GM21423 (cell line): Measurements from ENCODE around the gene C10orf143.
"Not testable (repeated sequence)": the region's sequence is repeated elsewhere in the genome, so short reads cannot be mapped to it uniquely, and the experiment has no call there.

ENCODE experiments used
- ATAC-seq: cut with Tn5 transposase; IDR thresholded peaks from one replicate; pipeline ENCODE4 v1.9.1; 2021; ENCODE audit warnings: mild to moderate bottlenecking, moderate library complexity; ENCODE audit not compliant: unreplicated experiment

Gene C10orf143

DNA sequence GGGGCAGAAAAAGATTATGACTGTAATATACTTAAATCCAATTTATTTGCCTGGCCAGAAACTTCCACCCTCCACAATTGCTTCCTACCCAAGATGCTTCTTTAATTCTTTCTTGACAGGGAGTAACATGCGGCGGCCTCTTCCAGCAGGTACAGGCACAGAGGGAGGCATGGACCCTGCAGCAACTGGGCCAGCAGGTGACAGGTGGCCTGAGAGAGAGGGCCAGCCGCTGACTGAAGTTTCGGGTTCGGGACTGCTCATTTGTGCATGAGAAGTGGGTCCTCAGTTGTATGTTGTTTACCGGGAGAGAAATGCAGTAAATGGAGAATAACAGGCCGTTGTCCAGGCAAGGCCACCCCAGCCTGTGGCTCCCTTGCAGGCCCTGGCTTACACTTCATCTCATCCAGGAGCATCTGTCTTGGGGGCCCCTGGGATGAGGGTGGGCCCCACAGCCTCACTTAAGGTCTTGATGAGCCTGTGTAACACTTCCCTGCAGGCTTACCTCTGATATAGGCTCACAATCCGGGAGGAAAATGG is 72.5 kb downstream of the C10orf143 start:
- ATAC-seq = no peak

DNA sequence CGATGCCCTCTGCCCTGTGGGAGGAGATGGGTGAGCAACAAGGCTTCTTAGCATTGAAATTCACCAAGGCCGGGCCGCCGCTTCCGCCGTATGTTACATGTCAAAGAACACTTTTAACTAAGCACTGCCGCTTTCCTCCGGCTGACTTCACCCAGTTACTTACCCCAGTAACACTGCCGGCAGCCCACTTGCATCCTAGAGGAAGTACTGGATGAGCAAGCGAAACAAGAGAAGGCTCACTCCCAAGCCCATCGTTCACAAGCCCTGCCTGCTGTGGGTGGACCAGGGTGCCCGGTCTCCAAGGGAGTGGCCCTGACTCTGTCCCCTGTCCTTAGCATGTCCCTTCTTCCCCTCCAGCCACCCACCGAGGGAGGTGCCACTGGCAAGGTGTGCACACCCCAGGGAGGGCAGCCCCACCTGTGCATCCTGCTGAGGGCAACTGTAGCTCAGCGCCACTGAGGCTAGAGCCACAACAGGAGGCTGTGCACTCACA is 73.4 kb downstream of the C10orf143 start:
- no peak for ATAC-seq

DNA sequence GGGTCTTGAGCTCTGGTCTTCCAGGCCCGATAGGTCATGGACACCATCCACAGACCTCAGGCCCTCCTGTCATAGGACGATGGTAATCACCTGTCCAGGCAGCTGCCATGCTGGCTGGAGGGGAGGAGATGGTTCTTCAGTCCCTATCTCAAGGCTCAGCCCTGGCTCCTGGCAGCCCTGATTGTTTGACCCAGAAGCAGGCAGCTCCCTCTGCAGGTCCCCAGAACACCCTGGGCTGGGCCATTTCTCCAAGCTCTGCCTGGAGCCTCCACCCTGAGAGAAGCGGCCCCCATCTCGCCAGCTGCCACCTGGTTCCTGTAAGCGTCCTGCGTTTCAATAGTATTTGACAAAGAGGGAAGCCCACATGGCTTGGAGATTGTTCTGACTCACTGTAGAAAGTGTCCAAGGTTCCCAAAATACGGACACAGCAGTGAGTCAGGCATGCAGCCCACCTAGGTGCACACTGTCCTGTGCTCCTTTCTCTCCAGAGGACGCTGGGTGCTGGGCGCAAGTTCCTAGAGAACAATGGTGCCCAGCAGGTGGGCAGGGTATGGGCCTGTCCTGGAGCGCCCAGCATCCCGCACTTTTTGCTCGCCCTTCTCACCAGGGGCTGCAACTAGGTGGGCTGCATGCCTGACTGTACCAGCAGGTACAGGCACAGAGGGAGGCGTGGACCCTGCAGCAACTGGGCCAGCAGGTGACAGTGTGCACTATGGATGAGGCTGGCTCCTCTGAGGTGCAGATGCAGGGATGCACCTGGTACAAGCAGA is 74.1 kb downstream of the C10orf143 start:
- no peak for ATAC-seq

DNA sequence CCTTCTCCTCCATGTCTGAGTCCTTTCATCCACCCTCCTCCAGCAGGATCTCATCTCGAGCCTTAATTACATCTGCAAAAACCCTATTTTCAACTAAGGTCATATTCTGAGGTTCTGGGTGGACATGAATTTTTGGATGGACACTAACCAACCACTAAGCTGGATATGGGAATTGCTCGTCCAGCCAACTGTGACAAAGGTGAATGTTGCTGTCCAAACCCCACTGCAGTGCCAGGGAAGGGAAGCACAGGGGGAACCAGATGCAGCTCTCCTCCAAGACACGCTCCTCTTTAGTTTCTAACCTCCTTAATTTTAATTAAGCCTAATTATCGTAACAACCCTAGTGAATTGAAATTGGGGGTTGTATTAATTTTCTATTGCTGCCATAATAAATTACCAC is 81.4 kb downstream of the C10orf143 start:
- no peak for ATAC-seq

DNA sequence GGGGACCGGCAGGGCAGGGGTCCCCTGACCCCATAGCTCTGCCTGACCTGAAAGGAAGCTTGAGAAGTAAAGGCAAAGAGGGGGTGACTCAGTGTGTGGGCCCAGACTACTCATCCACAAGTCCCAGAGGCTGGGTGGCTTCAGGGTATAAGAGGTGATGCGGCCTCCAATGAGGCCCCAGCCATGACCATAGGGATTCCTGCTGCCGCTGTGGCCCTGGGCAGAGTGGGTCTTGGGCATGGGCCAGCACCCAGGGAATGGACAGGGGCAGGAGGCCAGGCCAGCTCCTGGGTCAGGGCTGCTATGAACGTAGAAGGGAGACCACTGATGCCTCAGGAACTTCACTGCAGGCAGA is 82.2 kb downstream of the C10orf143 start:
- no peak for ATAC-seq

DNA sequence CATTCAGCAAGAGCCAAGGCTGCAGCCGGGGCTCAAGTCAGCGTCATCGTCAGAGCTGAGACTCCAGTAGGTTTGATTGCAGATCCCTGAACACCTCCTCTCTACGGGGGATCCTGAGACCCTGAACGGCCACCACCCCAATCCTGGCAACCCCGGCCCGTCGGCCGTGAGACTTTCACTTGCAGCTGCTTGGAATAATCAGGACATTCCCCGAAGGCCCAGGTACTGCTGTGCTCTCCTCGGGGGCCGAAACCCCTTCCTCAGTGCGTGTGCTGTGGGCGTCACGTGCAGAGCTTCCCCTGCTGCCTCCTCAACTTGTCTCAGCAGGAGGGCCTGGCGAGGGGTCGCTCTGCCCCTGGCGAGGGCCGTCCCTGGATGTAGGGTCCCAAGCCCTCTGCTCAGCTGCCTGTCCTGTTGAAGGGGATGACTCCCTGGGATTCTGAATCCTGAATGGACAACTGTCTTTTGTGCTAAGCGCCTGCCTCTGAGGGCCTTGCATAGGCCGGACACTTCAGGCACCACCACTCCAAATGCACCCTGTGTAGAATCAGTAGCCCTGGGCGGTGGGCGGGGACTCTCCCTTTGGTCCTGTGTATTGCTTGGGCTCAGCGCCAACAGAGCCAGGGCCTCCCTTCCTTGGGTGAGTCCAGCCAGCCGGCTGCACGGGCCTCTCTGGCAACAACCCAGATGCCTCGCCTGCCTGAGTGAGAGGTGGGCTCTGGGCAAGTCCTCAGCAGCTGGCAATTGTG is 82.7 kb downstream of the C10orf143 start:
- no peak for ATAC-seq

DNA sequence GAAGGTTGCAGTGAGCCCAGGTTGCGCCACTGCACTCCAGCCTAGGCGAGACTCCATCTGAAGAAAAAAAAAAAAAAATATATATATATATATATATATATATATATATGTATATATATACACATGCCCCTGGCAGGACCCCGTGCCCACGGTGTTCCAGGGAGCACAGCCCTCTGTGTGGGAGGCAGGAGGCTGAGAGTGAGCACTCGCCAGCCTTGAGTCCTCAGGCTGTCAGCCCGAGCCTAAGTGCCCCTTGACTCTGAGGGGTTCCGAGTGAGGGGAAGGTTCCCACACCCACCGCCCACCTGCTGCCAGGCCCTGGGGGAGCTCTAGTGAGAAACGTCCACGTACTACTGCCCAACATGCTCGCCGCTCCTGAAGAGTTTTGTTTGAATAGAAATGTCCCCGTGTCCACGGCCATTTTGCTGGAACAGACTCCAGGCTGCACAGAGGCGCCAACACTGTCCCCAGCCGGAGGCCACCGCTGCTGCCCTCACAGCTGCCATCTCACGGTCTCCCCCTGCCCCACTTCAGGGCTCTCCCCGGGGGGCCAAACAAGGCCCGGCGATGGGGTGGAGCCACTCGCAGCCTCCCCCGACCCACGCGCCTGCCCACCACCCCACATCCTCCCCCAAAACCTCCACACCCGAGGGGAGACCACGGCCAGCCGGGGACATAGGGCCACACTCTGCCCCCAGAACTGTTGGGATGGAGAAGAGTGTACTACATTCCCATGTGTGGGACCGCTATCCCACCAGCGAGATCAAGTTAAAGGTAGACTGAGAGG is 83.8 kb downstream of the C10orf143 start:
- ATAC-seq = no peak

DNA sequence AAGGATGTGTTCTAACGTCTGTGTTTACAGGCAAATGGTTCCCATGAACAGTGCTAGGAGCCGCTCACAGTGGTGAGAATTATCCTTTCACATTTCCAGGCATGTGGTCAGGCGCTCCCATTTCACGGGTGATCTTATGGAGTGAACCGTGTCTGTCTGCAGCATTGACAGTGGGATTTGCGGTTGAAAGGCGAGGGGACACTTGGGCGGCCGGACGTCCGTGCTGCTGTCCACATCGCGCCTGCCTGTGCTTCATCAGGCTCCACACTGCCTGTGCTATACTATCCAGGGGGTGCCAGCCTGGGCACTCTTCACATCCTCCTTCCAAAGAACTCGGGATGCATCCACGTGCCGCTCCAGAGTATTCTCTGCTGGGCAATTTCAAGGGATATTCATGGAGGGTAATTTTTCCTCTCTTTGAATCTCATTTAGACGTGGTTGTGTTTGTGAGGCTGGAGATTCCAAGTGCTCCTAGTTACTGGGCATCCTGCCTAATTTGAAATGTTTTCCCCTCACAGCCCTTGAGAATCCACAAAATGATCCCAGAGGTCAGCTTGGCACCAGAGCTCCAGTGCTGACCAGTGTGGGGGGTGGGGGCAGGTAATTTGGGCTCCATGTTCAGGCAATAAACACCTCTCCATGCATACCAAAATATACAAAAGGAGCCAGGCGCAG is 84.7 kb downstream of the C10orf143 start:
- no peak for ATAC-seq

DNA sequence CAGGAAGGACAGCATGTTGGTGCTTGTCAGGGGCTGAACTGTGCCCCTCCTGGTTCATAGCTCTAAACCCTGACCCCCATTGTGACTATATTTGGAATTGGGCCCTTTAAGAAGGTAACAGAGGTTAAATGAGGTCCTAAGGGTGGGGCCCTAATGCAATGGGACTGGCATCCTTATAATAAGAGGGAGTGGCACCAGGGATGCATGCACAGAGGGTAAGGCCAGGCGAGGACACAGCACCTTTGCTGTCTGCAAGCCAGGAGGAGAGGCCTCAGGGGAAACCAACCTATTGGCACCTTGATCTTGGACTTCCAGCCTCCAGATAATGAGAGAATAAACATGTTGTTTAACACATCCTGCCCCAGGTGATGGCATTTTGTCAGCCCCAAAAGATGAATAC is 85.3 kb downstream of the C10orf143 start:
- ATAC-seq = no peak

DNA sequence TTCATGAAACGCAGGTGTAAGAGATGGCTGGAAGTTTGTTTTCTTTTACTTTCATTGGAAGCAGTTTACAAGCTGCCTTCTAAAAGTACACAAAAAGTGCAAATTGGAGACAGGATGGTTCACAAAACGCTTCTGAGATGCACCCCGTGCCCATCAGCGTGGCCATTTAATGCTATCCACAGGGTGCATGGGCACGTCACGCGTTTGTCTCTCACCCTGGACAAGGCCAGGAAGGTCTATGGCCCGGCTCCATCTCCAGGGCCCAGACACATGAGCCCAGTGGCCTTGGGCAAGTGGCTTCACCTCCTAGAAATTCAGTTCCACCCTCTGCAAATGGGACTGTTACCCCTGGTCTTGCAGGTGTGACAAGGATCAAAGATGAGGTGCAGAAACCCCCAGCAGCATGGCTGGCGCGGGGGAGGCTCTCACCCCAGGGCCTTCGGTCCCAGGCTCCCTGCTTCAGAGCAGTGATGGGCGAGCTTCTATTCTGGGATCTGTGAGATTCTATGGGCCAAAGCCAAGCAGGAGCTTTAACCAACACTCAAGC is 85.8 kb downstream of the C10orf143 start:
- no peak for ATAC-seq

DNA sequence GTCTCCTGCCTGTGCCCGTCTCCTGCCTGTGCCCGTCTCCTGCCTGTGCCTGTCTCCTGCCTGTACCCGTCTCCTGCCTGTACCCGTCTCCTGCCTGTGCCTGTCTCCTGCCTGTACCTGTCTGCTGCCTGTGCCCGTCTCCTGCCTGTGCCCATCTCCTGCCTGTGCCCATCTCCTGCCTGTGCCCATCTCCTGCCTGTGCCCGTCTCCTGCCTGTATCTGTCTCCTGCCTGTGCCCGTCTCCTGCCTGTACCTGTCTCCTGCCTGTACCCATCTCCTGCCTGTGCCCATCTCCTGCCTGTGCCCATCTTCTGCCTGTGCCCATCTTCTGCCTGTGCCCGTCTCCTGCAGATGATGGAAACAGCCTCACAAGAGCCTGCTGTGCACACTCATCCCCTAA is 86.3 kb downstream of the C10orf143 start:
- ATAC-seq = not testable (repeated sequence)

DNA sequence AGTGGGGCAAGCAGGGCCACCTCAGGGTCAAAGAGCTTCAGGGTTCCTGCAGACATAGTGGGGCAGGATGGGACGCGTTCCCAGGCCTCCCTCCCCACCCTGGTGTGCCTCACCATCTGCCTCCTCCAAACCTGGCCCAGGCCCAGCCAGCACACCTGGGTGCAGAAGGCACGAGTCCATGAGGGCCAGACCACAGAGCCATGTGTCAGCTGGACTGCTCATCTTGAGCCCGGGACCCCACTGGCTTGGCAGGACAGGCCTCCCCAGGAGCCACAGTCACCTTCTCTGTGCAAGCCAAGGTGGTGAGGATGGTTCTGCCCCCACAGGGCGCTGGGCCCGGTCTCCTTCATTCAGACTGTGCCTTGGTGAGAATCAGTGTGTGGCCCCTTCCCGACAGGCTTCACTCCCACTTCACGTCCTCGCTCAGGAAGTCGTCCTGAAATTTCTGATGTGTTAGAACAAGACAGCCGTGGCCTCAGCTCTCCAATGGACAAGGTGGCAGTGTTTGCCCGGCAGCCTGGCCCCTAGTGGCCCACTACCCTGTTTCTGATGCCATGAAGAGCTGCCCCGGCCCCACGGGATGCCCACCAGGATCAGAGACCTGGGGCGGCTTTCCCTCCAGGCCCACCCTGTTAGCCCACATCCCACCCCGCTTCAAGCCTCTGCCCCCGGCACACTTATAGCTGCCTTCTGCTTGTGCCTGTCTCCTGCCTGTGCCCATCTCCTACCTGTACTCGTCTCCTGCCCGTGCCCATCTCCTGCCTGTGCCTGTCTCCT is 87.0 kb downstream of the C10orf143 start:
- no peak for ATAC-seq

DNA sequence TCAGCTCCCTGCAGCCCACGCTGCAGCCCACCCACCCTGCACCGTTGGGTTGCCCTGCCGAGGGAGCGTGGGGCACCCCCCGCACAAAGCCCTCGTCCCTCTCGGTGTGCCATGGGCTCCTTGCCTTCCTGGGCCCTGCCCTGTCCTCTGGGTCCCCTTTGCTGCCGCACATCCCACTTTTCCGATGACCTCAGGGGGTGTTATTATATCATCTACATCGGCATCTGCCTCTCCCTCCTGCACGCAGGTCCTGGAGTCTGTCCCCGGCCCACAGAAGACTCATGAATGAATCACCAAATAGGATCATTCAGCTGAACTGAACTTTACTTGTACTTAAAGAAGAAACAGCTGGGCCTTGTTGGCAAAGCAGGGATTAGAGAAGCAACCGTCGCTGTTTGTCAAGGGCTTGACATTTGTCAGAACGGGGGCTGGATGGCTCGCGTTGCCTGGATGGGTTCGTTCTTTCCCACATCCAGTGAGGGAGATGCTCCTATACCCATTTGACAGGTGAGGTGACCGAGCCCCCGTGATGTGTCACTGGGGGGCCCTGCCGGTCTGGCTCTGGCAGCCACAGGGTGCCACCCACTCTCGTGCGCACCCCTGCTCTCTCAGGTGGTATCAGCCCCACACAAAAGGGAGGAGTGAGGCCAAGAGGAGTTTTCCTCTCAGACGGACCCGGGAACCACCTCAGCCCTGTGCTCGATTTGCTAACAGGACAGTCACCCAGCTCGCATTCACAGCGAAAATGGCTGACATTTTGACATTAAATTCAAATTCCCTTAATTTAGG is 87.9 kb downstream of the C10orf143 start:
- ATAC-seq = no peak

DNA sequence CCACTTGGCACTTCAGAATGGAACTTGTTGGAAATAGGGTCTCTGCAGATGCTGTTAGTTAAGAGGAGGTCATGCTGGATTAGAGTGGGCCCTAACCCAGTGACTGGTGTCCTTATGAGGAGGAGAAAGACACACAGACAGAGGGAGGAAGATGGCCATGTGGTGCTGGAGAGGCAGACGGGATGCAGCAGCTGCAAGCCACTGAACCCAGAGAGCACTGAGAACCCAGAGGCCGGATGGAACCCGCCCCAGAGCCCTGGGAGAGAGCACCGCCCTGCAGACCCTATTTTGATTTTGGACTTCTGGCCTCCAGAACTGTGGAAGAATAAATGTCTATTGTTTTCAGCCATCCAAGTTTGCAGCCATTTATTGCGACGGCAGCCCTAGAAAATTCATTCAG is 88.5 kb downstream of the C10orf143 start:
- ATAC-seq = no peak

DNA sequence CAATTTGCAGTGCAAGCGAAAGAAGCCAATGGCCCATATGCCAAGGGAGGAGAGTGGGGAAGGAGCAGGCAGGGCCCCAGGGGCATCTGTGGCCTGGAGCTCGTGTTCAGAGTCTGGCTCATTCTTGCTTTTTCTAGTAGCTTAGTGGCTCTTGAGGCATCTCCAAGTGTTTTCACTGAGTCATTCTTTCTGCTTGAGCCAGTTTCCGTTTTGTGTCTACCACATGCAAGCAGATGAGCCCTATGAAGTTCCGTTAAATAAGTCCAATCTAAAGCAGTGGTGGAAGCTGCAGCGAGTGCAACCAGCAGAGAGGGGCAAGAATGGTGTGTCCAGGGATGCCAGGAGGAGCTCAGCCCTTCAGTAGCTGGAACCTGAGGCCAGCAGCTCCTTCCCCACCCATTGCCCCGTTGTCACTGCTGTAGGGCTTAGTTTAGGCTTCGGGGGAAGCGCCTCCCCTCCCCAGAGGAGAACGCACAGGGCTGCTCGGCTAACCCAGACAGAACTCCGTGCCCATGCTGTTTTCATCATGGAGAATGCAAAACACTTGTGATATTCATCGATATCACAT is 89.2 kb downstream of the C10orf143 start:
- no peak for ATAC-seq

DNA sequence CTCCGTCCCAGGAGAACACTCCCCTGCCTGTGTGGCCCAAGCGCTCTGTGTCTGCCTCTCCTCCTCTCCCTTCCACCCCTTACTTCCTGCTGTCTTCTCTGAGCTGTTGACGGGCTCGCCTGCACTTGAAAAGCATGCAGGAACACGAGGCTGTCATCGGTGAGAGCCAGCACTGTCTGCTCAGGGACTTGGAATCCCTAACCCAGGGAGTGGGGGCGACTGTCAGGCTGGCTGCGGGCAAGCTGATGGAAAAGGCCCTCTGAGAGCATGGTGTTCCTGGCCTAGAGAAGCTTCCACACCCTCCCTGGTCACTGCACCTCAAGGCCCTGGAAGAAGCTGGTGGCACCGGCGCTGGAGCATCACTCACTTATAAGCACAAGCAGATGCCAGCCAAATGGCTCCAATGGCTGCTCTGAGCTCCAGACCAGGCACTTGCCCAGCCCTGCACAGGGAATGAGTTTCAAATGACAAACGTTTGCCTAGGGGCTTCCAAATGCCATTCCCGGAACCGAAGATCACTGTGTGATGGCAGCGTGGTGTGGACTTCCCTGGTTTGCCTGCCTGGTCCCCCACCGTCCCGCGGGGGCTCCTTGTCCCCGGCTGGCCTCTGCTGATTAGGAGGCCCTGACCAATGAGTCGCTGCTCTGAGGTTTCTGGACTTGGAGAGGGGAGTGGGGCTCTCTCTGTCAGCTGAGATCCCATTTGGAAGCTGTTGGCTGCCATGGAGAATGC is 89.8 kb downstream of the C10orf143 start:
- no peak for ATAC-seq

DNA sequence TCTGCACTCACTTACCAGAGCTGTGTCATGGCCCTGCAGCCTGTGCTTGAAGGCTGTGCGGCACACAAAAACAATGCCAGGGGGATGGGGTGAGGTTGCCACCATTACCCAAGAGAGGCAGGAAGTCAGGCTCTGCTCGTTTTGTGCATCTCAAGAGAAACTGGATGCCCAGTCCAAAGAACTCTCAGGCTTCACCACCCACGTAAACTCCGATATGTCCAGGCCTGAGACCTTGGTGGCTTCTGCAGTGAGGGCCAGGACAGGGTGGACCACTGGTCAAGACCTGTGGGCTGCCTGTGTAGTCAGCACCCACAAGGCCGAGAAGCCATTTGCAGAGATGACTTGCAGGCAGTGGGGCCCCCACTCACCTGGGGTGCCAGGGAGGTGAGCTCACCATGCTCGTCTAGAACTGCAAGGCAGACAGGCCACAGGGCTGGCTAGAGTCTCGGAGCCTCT is 91.9 kb downstream of the C10orf143 start:
- ATAC-seq = no peak

DNA sequence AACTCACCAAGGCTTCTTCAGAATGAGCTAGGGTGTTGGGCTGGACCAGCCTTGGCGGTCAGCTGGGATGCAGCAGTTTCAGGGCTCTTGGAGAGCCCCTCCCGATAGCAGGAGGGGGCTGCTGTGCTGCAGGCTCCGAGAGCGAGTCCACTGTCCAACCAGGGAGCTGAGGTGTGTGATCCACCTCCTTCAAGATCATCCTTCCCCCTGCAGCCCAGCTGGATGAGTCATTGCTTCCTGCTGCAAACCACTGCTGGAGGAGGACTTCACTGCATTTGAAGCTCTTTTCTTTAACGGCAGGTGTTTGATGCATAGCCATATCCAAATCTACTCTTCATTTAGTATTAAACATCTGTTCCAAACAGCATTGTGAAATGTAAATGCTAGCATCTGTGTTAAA is 92.4 kb downstream of the C10orf143 start:
- ATAC-seq = no peak
